LNCAP (cell line): ENCODE results near the gene CFAP57.
A peak's percentile ranks its signal among the peaks of the same experiment; 100 is the strongest.

Experiments
- CTCF ChIP-seq: fragments of 450-650 bp; IDR thresholded peaks from 2 replicates; pipeline ENCODE4 v1.5.1; 2017; ENCODE audit warnings: mild to moderate bottlenecking

Gene CFAP57

GRCh38 chr1:43279161-43279560, 107.0 kb downstream of the CFAP57 start:
- no peak for TF ChIP-seq CTCF

- no peak for TF ChIP-seq CTCF
These were observed 107.5 kb downstream of the CFAP57 start for GRCh38 chr1:43279666-43280065.

GRCh38 chr1:43280692-43281091, 108.6 kb downstream of the CFAP57 start:
- no peak for TF ChIP-seq CTCF

GRCh38 chr1:43282220-43283195, 110.4 kb downstream of the CFAP57 start:
- TF ChIP-seq CTCF: no peak

- no peak for TF ChIP-seq CTCF
These were observed 111.9 kb downstream of the CFAP57 start for GRCh38 chr1:43284065-43284464.

- TF ChIP-seq CTCF: no peak
These were observed 112.5 kb downstream of the CFAP57 start for GRCh38 chr1:43284546-43285110.

GRCh38 chr1:43285269-43285990, 113.3 kb downstream of the CFAP57 start, which contains the start of gene C1orf210:
C1orf210 (minus strand) TSS chr1:43285581; CDS start chr1:43283270, 2,311 bp downstream.
- peak; percentile 72 for TF ChIP-seq CTCF
